GM20000 (cell line): ENCODE results near the gene CTSD.

ENCODE experiments used
- DNase-seq: peaks from one replicate; pipeline ENCODE4 v3.0.0; 2012; ENCODE audit warnings: low spot score
- TF ChIP-seq, protein P1 (sequence below): IDR thresholded peaks from 2 replicates; pipeline ENCODE4 v1.5.1; 2012; ENCODE audit warnings: mild to moderate bottlenecking, control low read depth; ENCODE audit errors: extremely low read depth, missing control alignments

The CTSD gene

DNA sequence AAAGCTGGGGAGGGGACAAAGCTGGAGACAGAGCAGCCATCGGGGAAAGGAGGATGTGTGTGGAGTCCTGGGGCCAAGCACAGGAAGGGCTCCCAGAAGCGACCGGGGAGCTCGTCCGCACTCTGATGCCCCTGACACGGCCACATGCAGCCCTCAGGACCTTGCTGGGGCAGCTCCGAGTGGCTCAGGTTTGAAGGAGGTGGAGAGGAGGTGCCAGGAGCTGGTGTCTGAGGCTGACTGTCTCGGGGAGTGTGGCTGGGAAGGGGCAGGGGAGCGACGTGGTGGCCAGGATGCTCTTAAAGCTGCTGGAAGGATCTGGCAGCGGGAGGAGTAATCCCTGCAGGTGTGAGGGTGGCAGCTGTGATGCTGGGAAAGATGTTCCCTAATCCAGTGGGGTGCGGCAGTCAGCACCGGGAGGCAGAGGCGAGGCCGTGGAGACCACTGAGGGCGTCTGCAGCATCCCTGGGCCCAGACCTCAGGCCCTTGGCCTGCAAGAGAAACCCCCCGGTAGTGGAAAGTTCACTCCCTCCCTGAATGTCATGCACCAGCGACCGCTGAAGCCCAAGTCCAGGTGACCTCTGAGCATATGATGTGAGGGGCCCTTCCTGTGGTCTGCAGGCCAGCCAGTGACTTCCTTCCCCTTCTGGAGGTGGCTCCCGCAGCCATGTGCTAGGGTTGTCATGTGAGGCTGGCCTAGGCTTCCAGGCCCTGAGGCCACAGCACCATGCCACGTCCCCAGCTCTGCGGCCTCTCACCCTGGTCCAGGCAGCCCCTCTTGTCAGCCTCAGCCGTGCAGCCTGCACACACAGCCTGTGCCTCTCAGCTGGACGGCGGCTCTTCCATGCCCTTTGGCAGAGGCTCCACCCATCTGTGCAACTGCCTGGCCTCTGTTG is 17.2 kb upstream of the CTSD start:
- TF ChIP-seq, protein P1, sequence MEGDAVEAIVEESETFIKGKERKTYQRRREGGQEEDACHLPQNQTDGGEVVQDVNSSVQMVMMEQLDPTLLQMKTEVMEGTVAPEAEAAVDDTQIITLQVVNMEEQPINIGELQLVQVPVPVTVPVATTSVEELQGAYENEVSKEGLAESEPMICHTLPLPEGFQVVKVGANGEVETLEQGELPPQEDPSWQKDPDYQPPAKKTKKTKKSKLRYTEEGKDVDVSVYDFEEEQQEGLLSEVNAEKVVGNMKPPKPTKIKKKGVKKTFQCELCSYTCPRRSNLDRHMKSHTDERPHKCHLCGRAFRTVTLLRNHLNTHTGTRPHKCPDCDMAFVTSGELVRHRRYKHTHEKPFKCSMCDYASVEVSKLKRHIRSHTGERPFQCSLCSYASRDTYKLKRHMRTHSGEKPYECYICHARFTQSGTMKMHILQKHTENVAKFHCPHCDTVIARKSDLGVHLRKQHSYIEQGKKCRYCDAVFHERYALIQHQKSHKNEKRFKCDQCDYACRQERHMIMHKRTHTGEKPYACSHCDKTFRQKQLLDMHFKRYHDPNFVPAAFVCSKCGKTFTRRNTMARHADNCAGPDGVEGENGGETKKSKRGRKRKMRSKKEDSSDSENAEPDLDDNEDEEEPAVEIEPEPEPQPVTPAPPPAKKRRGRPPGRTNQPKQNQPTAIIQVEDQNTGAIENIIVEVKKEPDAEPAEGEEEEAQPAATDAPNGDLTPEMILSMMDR: no peak
- no peak for DNase-seq

DNA sequence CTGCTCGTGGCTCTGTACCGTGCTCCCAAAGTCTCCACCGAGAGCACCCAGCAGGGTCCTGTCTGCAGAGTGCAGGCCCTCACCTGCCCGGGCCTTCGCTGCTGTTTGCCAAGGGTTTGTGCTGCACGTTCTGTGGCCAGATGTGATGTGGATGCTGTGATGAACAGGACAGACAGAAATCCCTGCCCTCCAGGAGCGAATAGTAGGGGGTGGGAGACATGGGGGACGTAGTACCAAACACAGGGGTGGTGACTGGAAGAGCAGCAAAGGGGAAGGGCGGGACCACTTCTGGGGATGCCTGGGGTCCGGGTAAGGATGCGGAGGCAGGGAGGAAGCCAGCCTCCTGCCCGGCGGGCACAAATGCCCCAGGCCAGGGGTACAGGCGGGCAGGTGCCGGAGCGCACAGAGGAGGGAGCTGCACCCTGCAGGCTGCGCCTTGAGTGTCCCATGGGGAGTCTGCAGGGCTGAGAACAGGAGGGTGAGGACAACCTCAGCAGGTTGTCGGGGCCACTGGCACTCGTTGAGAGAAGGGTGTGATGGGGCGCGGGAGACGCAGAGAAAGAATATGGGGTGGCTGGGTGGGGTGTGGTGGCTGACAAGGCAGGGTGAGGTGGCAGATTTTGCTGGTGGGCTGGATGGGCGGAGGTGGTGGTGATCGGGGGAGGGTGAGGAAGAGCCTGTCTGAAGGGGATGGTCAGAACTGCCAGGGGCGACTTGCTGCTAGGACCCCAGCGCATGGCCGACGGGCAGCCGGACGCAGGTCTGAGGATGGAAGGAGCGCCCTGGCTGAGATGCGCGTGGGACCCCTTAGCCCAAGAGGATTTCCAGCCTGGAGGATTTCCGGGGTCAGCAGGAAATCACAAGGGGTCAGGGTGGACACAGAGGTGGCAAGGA is 16.3 kb upstream of the CTSD start:
- TF ChIP-seq, protein P1: no peak
- no peak for DNase-seq

DNA sequence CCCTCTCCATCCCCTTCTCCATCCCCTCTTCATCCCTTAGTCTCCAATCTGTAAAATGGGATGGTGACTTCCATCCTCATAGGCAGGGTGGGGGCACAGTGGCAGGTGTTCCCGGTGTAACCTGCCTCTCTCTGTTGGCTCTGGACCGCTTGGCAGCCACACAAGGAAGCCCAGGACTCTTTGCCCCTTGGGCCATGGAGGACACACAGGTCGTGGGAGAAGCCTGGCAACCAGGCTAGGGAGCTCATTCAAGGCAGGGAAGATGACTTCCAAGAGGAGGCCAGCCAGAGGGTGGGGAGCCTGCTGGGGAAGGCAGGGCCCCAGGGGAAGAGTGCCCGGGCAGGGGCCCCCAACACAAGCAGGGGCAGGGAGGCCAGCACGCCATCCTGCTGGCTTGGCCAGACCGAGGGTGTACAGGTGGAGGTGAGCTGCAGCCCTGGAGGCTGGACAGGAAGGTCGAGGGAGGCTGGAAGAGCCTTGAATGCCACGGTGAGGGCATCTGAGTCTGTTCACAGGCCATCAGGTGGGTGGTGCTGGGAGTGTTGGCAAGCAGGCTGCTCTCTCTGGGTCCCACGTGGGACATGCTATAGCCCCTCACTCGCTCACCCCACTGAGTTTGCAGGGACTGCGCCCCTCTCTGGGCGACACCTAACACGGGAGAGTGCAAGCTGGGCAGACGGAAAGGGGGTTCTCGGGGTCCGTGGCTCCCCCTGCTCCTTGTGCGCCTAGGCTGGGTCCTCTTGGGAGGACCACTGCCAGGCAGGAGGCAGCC is 15.5 kb upstream of the CTSD start:
- TF ChIP-seq, protein P1: no peak
- DNase-seq: no peak

DNA sequence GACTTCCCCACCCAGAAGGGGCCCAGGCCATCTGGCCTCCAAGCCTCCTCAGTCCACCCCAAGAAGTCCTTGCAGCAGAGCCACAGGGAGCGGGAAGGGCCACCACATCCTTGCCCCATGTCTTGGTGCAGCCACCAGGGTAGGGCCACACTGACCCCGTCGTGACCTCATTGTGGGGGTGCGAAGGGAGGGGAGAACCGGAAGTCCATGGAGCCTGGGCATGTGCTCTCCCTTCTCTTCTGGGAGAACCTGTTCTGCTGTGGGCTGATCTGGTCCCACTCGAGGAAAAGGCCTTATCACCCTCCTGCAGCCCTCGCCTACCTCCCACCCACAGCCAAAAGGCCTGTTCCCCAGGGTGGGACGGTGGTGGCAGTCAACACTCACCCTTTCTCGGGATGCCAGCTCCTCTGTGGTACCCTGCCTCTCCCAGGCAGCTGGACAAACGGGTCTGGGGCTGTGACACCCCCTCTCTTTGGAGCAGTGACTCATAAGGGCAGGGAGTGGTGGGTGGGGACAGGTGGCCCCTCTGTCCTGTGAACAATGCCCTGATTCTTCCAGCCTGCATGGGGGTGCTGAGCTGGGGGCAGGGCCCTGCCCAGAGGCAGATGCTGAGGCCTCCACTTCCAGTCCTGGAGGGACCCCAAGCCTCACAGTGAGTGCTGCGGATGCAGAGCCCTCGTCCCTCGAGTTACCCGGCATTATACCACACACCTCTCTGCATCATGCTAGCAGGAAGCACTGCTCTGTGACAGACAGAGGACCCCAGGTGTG is 14.6 kb upstream of the CTSD start:
- TF ChIP-seq, protein P1: no peak
- no peak for DNase-seq

DNA sequence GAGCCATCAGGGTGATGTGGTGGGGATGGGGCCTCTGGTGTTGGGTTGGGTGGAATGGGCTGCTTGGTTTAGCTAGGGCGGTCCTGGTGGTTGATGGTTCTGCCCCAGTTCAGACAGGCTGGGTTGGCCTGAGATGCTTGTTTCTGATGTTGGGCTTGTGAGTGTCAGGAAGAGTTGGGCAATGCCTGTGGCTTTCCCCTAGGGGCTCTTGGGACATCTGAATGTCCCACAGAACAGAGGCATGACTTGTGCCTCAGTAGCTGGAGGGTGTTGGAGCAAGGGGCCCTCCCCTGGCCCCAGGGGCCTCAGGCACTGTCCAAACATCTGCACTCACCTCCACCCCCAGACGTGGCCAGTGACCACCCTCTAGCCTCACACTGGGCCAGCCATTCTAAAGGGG is 14.0 kb upstream of the CTSD start:
- TF ChIP-seq, protein P1: no peak
- no peak for DNase-seq

DNA sequence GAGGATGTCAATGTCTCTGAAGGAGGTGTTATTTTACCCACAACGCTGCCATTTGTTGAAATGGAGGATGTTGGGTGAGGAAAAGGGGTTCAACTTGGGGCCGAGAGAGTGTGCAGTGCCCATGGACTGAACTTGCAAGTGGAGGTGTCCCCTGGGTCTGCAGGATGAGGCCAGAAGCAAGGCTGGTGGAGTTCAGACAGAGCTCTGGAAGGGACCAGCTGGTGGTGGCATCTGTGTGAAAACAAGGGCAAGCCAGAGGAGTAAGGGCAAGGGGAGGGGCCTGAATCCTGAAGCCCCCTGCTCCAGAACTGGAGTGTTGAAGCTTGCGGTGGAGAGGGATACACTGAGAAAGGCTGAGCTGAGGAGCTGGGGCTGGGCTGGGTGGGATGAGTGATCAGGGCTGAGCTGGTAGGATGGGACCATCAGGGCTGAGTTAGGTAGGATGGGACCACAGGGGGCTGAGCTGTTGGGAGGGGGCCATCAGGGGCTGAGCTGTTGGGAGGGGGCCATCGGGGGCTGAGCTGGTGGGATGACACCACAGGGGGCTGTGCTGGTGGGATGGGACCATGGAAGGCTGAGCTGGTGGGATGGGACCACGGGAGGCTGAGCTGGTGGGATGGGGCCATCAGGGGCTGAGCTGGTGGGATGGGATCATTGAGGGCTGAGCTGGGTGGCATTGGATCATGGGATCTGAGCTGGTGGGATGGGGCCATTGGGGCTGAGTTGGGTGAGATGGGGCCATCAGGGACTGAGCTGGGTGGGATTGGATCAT is 13.4 kb upstream of the CTSD start:
- no peak for DNase-seq
- TF ChIP-seq, protein P1: no peak
